Breast epithelium (tissue), 3 donors: ENCODE results near the gene CYP2A6.

Experiments
- POLR2A ChIP-seq: fragments of 450-650 bp; IDR thresholded peaks from one replicate; pipeline ENCODE4 v1.6.1; 2016; ENCODE audit warnings: antibody characterized with exemption, mild to moderate bottlenecking, moderate library complexity
- POLR2AphosphoS5 ChIP-seq, 3 donors: sonication (generic); formaldehyde crosslinking; IDR thresholded peaks; one replicate each; pipeline ENCODE4 v1.6.1; 2017; ENCODE audit warnings: antibody characterized with exemption in 3 of 3
- TF ChIP-seq, protein P1 (sequence below), 3 donors: fragments of 450-650 bp; IDR thresholded peaks; one replicate each; pipeline ENCODE4 v1.5.1; 2016 to 2017; ENCODE audit warnings: antibody characterized with exemption in 3 of 3, mild to moderate bottlenecking in 3 of 3, moderate library complexity in 3 of 3

DNA sequence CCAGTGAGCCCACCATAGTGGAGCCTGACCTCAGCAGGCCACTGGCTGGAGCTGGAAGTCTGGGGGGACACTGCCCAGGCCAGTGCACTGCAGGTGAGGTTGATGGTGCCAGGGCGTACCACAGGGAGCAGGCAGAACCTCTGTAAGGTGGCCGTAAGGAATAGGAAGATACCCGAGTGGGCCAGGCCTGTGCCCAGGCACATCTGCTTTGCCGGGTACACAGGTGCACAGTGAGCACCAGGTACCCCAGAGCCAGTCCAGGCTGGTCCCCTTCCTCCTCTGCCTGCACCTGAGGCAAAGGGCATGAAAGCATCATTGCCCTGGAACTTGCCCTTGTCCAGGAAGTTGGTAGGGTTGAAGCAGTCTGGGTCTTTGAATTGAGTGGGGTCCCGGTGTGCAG lies 41.8 kb downstream of the CYP2A6 start:
- TF ChIP-seq POLR2A (no peak), POLR2AphosphoS5 (IDR thresholded peaks at IDR 0.05) (no peak)
- TF ChIP-seq, protein P1, sequence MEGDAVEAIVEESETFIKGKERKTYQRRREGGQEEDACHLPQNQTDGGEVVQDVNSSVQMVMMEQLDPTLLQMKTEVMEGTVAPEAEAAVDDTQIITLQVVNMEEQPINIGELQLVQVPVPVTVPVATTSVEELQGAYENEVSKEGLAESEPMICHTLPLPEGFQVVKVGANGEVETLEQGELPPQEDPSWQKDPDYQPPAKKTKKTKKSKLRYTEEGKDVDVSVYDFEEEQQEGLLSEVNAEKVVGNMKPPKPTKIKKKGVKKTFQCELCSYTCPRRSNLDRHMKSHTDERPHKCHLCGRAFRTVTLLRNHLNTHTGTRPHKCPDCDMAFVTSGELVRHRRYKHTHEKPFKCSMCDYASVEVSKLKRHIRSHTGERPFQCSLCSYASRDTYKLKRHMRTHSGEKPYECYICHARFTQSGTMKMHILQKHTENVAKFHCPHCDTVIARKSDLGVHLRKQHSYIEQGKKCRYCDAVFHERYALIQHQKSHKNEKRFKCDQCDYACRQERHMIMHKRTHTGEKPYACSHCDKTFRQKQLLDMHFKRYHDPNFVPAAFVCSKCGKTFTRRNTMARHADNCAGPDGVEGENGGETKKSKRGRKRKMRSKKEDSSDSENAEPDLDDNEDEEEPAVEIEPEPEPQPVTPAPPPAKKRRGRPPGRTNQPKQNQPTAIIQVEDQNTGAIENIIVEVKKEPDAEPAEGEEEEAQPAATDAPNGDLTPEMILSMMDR (IDR thresholded peaks at IDR 0.05) = no peak
